ENCODE data around the gene PKMYT1.

The PKMYT1 gene

DNA sequence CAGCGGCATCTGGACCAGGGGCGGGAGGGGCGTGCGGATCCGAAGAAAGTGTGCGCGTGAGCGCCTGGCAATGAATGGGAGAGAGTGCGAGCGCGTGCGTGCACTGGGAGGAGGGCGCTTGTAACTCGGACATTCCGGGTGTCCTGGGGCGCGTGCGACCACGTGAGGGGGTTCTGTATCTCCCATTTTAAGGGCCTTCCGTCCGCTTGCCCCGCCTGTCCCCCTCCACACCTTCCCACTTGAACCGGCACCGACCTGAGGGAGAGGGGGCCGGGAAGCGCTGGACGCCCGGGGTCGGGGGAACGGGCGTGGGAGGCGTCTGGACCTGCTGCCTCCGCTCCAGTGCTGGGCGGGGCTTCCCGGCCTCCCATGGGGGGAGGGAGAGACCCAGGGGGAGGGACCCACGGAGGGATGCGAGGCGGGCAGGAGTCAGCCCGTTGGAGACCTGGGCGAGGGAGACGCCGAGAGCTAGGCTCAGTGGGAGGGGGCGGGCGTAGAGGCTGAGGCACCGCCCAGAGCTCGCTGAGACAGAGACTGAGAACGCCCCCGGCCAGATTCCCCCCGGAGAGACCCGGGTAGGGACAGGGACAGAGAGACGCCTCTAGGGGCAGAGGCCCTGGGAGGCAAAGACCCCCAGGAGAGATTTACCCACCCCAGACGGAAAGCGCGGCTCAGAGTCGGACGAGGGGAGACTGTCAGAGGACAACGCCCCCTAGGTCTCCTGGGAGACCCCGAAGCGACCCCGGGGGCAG is 16.3 kb downstream of the PKMYT1 start, which contains the start of gene KREMEN2:
Gene KREMEN2, plus strand, starts transcription at position 553 of the 752 bp plus-strand sequence. CDS start 246 bp downstream, outside the sequence.
- H3K4me3 ChIP-seq (ENCODE audit: low read depth, low read length): peak within 1 kb of the TSS; percentile 20
- no peak within 1 kb of the TSS for H3K27ac ChIP-seq
- TF ChIP-seq, protein P1, sequence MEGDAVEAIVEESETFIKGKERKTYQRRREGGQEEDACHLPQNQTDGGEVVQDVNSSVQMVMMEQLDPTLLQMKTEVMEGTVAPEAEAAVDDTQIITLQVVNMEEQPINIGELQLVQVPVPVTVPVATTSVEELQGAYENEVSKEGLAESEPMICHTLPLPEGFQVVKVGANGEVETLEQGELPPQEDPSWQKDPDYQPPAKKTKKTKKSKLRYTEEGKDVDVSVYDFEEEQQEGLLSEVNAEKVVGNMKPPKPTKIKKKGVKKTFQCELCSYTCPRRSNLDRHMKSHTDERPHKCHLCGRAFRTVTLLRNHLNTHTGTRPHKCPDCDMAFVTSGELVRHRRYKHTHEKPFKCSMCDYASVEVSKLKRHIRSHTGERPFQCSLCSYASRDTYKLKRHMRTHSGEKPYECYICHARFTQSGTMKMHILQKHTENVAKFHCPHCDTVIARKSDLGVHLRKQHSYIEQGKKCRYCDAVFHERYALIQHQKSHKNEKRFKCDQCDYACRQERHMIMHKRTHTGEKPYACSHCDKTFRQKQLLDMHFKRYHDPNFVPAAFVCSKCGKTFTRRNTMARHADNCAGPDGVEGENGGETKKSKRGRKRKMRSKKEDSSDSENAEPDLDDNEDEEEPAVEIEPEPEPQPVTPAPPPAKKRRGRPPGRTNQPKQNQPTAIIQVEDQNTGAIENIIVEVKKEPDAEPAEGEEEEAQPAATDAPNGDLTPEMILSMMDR (IDR thresholded peaks at IDR 0.05; ENCODE audit: low read depth, low read length, missing control alignments): no peak
- H3K27me3 ChIP-seq (replicated peaks): peaks cover 52% of the 10 kb centered on the region
- DNase-seq: no peak
- no peaks in the 10 kb centered on the region for H3K36me3 ChIP-seq (replicated peaks)
- in situ Hi-C loops (cut with HindIII; ENCODE audit: low pct_ligation_motif_present, low sequenced_read_pairs): no loop called here

DNA sequence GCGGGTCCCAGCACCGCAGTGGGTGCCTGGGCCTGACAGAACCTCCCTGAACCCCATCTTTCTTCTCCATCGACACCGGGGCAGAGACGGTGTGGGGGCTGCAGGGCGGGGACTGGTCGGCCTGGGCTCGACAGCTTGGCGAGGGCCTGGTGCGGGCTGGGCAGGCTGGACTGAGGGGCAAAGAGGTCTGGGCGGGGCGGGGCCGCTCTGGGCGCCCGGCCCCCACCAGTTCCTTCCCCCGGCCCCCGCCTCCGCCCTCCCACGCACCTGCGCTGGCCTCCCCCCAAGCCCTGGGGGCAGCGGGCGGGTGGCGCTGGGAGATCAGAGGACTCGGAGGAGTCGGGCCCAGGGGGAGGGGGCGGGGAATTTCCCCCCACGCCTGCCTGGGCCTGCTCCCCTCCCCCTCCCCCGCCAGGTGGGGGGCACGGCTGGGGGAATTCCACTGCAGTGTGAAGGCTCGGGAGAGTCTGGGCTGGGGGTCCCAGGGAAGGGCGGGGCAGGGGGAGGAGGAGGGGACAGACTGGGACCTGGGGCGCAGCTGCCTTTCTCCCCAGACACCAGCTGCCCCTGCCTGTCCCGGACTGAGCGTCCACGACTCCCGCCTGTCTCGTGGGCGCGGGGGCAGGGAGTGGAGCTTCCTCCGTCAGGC is 17.0 kb downstream of the PKMYT1 start:
- no peak overlapping the region for H3K27ac ChIP-seq
- no peak overlapping the region for H3K4me3 ChIP-seq (ENCODE audit: low read depth, low read length)

DNA sequence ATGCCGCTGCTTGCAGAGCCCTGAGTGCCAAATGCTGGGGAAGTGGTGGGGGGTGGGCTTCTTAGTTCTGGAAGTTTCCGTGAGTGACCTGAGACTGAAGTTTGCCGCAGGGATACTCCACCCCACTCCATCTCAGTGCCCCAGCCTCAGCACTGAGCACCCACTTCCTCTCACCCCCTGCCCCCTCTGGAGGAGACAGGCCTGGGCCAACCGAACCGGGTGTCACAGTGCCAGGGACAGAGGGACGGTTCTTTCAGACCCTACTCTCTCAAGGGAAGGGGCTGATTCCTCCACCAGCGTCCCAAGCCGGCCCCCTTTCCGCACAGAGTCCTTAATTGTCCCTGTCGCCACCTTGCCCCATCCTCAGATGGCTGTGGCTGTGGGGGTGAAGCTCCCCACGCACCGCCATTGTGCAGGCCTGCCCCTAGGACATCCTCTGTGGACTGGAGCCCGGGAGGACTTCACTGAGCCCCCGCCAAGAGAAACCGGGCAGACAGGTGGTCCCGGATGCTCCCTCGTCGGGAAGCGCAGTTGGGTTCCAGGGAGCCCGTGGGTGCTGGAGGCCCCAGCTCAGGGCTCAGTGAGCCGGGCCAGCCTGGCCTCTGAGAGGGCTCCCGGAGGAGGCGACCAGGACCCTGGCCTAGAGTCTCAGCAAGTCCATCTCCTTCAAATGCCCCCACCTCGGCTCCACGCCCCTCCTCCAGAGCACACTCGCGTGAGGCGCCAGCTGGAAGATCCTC is 17.7 kb downstream of the PKMYT1 start:
- TF ChIP-seq, protein P1 (IDR thresholded peaks at IDR 0.05; ENCODE audit: low read depth, low read length, missing control alignments): peak; percentile 4

More for the DNA sequence above, 17.0 kb downstream of the PKMYT1 start:
- Histone ChIP-seq H3K36me3 (replicated peaks) (no peaks in the 10 kb centered on the region), H3K27me3 (replicated peaks) (peaks cover 52% of the 10 kb centered on the region)
- in situ Hi-C loops (cut with HindIII; ENCODE audit: low pct_ligation_motif_present, low sequenced_read_pairs): no loop called here
- TF ChIP-seq, protein P1 (IDR thresholded peaks at IDR 0.05; ENCODE audit: low read depth, low read length, missing control alignments): no peak
- no peak for DNase-seq

DNA sequence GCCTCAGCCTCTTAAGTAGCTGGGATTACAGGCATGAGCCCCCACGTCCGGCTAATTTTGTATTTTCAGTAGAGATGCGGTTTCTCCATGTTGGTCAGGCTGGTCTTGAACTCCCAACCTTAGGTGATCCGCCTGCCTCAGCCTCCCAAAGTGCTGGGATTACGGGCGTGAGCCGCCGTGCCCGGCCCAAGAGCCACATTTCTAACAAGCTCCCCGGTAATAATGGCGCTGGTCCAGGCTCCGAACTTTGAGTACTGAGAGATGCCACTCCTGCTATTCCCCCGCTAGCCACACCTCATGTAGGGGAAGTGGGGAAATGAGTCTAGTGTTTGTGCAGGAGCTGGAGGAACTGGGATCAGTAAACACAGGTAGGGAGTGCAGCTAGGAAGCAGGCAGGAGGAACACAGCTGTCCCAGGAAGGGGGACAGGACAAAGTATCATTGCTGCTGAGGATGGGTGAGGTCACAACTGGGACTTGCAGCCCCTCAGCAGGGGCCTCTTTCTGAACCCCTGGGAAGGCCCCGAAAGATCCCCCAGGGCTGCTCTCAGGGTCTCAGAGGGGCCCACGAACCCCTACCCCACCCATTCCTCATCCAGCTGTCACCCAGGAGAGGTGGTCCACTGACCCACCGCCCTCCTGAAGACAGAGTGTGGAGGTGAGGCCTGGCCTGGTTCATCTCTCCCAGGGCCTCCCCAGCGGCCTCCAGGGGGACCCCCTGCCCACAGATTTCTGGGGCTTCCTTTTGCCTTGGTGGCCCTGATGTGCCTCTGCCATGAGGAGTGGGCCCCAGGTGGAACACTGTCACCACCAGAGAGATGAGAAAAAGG is 19.8 kb downstream of the PKMYT1 start:
- H3K36me3 ChIP-seq (replicated peaks): no peaks in the 10 kb centered on the region
- DNase-seq: no peak
- no peak overlapping the region for H3K4me3 ChIP-seq (ENCODE audit: low read depth, low read length)
- TF ChIP-seq, protein P1 (IDR thresholded peaks at IDR 0.05; ENCODE audit: low read depth, low read length, missing control alignments): no peak
- H3K27ac ChIP-seq: no peak overlapping the region
- peaks cover 30% of the 10 kb centered on the region for H3K27me3 ChIP-seq (replicated peaks)
- in situ Hi-C loops (cut with HindIII; ENCODE audit: low pct_ligation_motif_present, low sequenced_read_pairs): no loop called here

More for the DNA sequence above, 17.7 kb downstream of the PKMYT1 start:
- Histone ChIP-seq H3K27me3 (replicated peaks) (peaks cover 47% of the 10 kb centered on the region), H3K36me3 (replicated peaks) (no peaks in the 10 kb centered on the region), H3K4me3 (ENCODE audit: low read depth, low read length) (no peak overlapping the region), H3K27ac (no peak overlapping the region)
- DNase-seq: no peak
- in situ Hi-C loops (cut with HindIII; ENCODE audit: low pct_ligation_motif_present, low sequenced_read_pairs): no loop called here

DNA sequence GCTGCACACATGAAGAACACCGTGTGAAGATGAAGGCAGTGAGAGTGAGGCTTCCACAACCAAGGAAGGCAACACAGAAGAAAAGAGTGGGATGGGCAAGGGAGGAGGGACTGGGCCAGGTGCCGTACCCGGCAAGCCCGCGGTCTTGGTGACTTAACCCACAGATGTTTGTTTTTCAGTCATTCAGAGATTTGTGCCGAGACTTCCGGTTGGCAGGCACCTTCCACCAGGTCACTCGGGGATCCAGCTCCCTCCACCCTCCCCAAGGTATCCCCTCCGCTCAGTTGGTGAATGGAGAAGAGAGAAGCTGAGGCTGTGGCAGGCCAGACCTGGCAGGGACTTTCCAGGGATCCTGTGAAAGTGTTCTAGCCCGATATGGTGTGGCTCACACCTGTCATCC is 21.0 kb downstream of the PKMYT1 start:
- Histone ChIP-seq H3K36me3 (replicated peaks) (no peaks in the 10 kb centered on the region), H3K27me3 (replicated peaks) (peaks cover 20% of the 10 kb centered on the region), H3K27ac (no peak overlapping the region), H3K4me3 (ENCODE audit: low read depth, low read length) (no peak overlapping the region)
- in situ Hi-C loops (cut with HindIII; ENCODE audit: low pct_ligation_motif_present, low sequenced_read_pairs): no loop called here
- no peak for DNase-seq
- TF ChIP-seq, protein P1 (IDR thresholded peaks at IDR 0.05; ENCODE audit: low read depth, low read length, missing control alignments): no peak
